PC-3 (cell line): ENCODE results near the gene KMT5C. TPM values are rescaled to one million over a fixed set of nuclear protein-coding genes. Genes with fewer than 3 reads are reported as not detected.

ENCODE experiments used
- ATAC-seq: fragments of 200-7000 bp; cut with Tn5 transposase; 2 replicates; pipeline ENCODE4 v1.9.1; 2020; ENCODE audit warnings: mild to moderate bottlenecking, moderate library complexity
- BruUV-seq: library from RNA; stranded (reverse); fragments of 400-500 nt; replicated peaks from 2 replicates; lab custom pipeline; 2021; lab: Mats Ljungman, UMichigan
- CTCF ChIA-PET: fragments of 300-600 bp; sonication (Branson Sonifier 250); formaldehyde crosslinking; loops from one replicate; lab custom pipeline; 2022; ENCODE audit warnings: antibody characterized with exemption; lab: Charles Lee
- POLR2A ChIA-PET: fragments of 300-600 bp; sonication (Branson Sonifier 250); formaldehyde crosslinking; loops from one replicate; lab custom pipeline; 2022; ENCODE audit warnings: antibody characterized with exemption; ENCODE audit not compliant: unreplicated experiment; lab: Charles Lee
- DNase-seq: peaks from one replicate; pipeline ENCODE4 v3.0.0-alpha.2; 2015
- H2AFZ ChIP-seq: fragments of 300-600 bp; sonication (generic); 2 replicates; pipeline ENCODE4 v1.6.0; 2016; ENCODE audit warnings: antibody characterized with exemption, low read length
- H3F3A ChIP-seq: fragments of 300-600 bp; sonication (generic); one replicate; pipeline ENCODE4 v1.6.0; 2017; ENCODE audit warnings: antibody characterized with exemption, low read length, control low read depth, mild to moderate bottlenecking; ENCODE audit not compliant: unreplicated experiment
- H3K27ac ChIP-seq: fragments of 300-600 bp; sonication (generic); 2 replicates; pipeline ENCODE4 v1.5.1; 2016; ENCODE audit warnings: mild to moderate bottlenecking, low read length
- H3K27me3 ChIP-seq: fragments of 300-600 bp; sonication (generic); 2 replicates; pipeline ENCODE4 v1.6.1; 2016; ENCODE audit warnings: low read length, mixed read lengths
- H3K36me3 ChIP-seq: fragments of 300-600 bp; sonication (generic); 2 replicates; pipeline ENCODE4 v1.6.1; 2016; ENCODE audit warnings: low read depth, mixed run types, low read length, mixed read lengths
- H3K4me1 ChIP-seq: fragments of 300-600 bp; sonication (generic); 2 replicates; pipeline ENCODE4 v1.5.1; 2016; ENCODE audit warnings: low read length; ENCODE audit not compliant: insufficient read depth
- H3K4me2 ChIP-seq: fragments of 300-600 bp; sonication (generic); 2 replicates; pipeline ENCODE4 v1.6.0; 2016; ENCODE audit warnings: low read length
- H3K4me3 ChIP-seq: fragments of 300-600 bp; sonication (generic); 2 replicates; pipeline ENCODE4 v1.5.1; 2016; ENCODE audit warnings: mild to moderate bottlenecking, low read length, mixed read lengths
- H3K79me2 ChIP-seq: fragments of 300-600 bp; sonication (generic); 2 replicates; pipeline ENCODE4 v1.6.1; 2017; ENCODE audit warnings: low read length, mixed read lengths
- H3K9ac ChIP-seq: fragments of 300-600 bp; sonication (generic); 2 replicates; pipeline ENCODE4 v1.6.0; 2016; ENCODE audit warnings: mild to moderate bottlenecking, low read length
- H3K9me2 ChIP-seq: fragments of 300-600 bp; sonication (generic); replicated peaks from 2 replicates; pipeline ENCODE4 v1.6.1; 2016; ENCODE audit warnings: mixed run types, low read length, mixed read lengths
- H3K9me3 ChIP-seq: fragments of 300-600 bp; sonication (generic); 2 replicates; pipeline ENCODE4 v1.6.1; 2016; ENCODE audit warnings: low read length, mixed read lengths
- H4K20me1 ChIP-seq: fragments of 300-600 bp; sonication (generic); 2 replicates; pipeline ENCODE4 v1.6.1; 2016; ENCODE audit warnings: low read length, mixed read lengths
- CTCF ChIP-seq: fragments of 300-600 bp; sonication (generic); conservative IDR thresholded peaks from 2 replicates; pipeline ENCODE4 v1.5.1; 2017; ENCODE audit warnings: antibody characterized with exemption, low read depth, mild to moderate bottlenecking, low read length
- EZH2 ChIP-seq: fragments of 300-600 bp; sonication (generic); IDR thresholded peaks from one replicate; pipeline ENCODE4 v1.6.1; 2017; ENCODE audit warnings: antibody characterized with exemption, mild to moderate bottlenecking, low read length; ENCODE audit not compliant: unreplicated experiment
- EZH2phosphoT487 ChIP-seq: fragments of 300-600 bp; sonication (generic); IDR thresholded peaks from 2 replicates; pipeline ENCODE4 v1.6.1; 2018; ENCODE audit warnings: mild to moderate bottlenecking, antibody characterized with exemption, low read length, borderline replicate concordance
- intact Hi-C: fragments of 100-400 bp; cut with micrococcal nuclease; formaldehyde crosslinking; loops from 2 replicates; pipeline ENCODE4 v1.9.0; 2023
- total RNA-seq: library from RNA; depleted of rRNA; stranded (reverse); fragments of >200 nt; gene quantifications from 2 replicates; pipeline ENCODE4 v1.2.3, GENCODE V29; 2014

KMT5C gene
- total RNA-seq, 1 experiment from 2014 or later = 21.9 TPM

GRCh38 chr19:55390461-55390880 lies 50.8 kb downstream of the KMT5C start:
- ATAC-seq = no peak
- POLR2A ChIA-PET = no interaction called here

GRCh38 chr19:55391191-55391670 lies 51.6 kb downstream of the KMT5C start:
- peaks cover 36% of the 10 kb centered on the region for H3K79me2 ChIP-seq
- CTCF ChIA-PET = no interaction called here
- DNase-seq (no peak), ATAC-seq (peak; percentile 10)
- no peak overlapping the region for H3K9ac ChIP-seq
- no peak for TF ChIP-seq EZH2
- TF ChIP-seq EZH2phosphoT487 = no peak
- no peak for TF ChIP-seq CTCF
- BruUV-seq = no TSS peak
- peaks cover 7% of the 10 kb centered on the region for H3F3A ChIP-seq
- no peaks in the 10 kb centered on the region for H3K27me3 ChIP-seq
- peaks cover 52% of the 10 kb centered on the region for H4K20me1 ChIP-seq
- H3K9me2 ChIP-seq = no peaks in the 10 kb centered on the region
- H3K36me3 ChIP-seq = peaks cover 34% of the 10 kb centered on the region
- H3K4me3 ChIP-seq = no peak overlapping the region
- POLR2A ChIA-PET = interaction anchor here (1.0 kb wide), 1 partner anchor 16 kb away, joined by 14 read pairs; the partner anchor contains the start of gene UBE2S
- no peaks in the 10 kb centered on the region for H3K9me3 ChIP-seq
- peaks cover 18% of the 10 kb centered on the region for H3K4me1 ChIP-seq
- H3K4me2 ChIP-seq = no peak overlapping the region
- no peak overlapping the region for H3K27ac ChIP-seq
- intact Hi-C loops = no loop called here
- no peak overlapping the region for H2AFZ ChIP-seq

More at GRCh38 chr19:55390461-55390880, 50.8 kb downstream of the KMT5C start:
- TF ChIP-seq EZH2phosphoT487 (no peak), EZH2 (no peak), CTCF (no peak)
- Histone ChIP-seq H2AFZ (no peak overlapping the region), H3K27me3 (no peaks in the 10 kb centered on the region), H3K36me3 (peaks cover 36% of the 10 kb centered on the region), H3K4me2 (no peak overlapping the region), H3K27ac (no peak overlapping the region), H3K9me3 (no peaks in the 10 kb centered on the region), H3K4me3 (no peak overlapping the region), H3K79me2 (peaks cover 41% of the 10 kb centered on the region), H3K9me2 (no peaks in the 10 kb centered on the region), H3F3A (peaks cover 7% of the 10 kb centered on the region), H4K20me1 (peaks cover 54% of the 10 kb centered on the region), H3K9ac (no peak overlapping the region), H3K4me1 (peaks cover 18% of the 10 kb centered on the region)
- CTCF ChIA-PET = no interaction called here
- BruUV-seq = no TSS peak
- no peak for DNase-seq
- intact Hi-C loops = no loop called here
